ENCODE data around the gene ZNF577.

GRCh38 chr19:51889934-51890333, 2.2 kb upstream of the ZNF577 start:
- TF ChIP-seq CTCF (IDR thresholded peaks at IDR 0.05; ENCODE audit: insufficient read depth, low read depth, low read length) (no peak), EZH2 (IDR thresholded peaks at IDR 0.05; ENCODE audit: insufficient read depth, low read length) (no peak)

Data from astrocyte (in vitro differentiated cells and primary cell).